Globus pallidus (tissue), 1 donor: ENCODE results near the gene TANGO2.
"Not testable (repeated sequence)": the region's sequence is repeated elsewhere in the genome, so short reads cannot be mapped to it uniquely, and the experiment has no call there.

Experiments
- DNase-seq: peaks from one replicate; pipeline ENCODE4 v3.0.0-alpha.2; 2015; ENCODE audit warnings: low spot score

TANGO2 gene

DNA sequence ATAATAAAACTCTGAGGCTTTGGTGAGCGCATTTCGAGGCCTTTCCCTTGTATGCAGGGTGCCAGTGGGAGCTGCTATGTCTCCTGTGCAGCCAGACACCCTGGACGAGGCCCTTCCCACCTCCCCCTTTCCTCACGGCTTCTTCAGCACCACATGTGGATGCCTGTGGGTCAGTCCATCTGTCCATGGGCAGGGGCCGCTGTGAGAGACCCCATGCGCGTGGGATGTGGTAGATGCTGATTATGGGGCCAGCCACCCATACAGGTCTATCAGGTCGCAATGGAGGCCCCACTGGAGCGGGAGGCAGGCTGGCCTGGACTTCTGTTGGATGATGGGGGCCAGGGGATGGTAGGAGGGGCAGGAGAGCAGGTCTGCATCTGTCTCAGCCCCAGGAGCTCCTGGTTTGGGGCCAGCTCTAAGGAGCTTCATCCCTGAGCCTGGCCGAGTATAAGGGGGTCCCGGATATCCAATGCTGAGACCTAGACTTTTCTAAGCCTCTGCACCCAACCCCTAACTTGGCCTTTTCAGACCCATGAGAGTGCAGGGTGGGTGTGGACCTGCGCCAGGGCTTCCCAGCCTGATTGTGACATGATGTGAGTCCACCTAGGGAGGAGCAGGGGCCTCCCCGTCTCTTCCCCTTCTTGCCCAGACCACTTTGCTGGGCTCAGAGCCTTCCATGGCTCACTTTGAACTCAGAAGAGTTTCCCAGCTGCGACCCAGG is 45.1 kb downstream of the TANGO2 start:
- no peak for DNase-seq

DNA sequence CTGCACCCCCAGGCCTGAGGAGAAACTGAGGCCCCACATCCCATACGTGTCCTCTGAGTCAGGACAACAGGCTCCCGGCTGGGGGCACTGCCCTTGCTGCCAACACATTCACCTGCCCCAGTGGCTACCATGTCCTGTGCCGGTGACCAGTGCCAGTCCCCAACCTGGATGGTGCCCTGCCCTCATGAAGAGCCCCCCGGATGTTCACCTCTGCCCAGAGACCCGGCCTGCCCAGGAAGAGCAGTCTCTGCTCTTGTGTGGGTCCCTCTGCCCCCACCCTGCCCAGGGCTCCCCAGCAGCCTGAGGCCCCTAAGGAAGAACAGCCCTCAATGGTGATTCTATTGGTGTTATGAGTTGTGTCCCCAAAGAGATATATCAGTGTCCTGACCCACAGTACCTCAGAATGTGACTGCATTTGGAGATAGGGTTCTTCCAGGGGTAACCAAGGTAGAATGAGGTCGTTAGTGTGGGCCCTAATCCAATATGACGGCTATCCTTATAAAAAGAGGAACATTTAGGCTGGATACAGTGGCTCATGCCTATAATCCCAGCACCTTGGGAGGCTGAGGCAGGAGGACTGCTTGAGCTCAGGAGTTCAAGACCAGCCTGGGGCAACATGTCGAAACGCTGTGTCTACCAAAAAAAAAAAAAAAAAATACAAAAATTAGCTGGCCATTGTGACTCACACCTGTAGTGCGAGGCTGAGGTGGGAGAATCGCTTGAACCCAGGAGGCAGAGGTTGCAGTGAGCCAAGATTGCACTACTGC is 45.9 kb downstream of the TANGO2 start:
- DNase-seq = no peak

DNA sequence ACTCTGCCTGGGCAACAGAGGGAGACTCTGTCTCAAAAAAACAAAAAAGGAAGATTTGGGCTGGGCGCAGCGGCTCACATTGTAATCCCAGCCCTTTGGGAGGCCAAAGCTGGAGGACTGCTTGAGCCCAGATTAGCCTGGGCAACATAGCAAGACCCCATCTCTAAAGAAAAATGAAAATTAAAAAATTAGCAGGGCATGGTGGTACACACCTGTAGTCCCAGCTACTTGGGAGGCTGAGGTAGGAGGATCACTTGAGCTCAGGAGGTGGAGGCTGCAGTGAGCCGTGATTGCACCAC is 46.4 kb downstream of the TANGO2 start:
- not testable (repeated sequence) for DNase-seq

DNA sequence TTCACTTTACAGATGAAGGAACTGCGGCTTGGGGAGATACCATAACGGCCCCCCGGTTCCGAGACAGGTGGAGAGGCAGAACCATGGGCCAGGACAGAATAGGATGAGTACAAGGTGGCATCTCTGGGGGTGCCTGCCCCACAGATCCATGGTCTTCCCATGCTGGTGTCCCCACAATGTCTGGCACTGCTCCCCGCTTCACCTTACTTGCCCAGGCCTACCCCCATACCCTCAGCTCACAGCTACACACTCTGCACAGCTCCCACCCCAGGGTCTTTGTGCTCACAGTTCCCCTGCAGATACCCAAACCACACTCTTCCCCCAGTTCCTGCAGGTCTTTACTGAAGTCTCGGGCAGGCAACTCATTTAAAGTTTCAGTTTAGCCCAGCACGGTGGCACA is 47.7 kb downstream of the TANGO2 start:
- no peak for DNase-seq

DNA sequence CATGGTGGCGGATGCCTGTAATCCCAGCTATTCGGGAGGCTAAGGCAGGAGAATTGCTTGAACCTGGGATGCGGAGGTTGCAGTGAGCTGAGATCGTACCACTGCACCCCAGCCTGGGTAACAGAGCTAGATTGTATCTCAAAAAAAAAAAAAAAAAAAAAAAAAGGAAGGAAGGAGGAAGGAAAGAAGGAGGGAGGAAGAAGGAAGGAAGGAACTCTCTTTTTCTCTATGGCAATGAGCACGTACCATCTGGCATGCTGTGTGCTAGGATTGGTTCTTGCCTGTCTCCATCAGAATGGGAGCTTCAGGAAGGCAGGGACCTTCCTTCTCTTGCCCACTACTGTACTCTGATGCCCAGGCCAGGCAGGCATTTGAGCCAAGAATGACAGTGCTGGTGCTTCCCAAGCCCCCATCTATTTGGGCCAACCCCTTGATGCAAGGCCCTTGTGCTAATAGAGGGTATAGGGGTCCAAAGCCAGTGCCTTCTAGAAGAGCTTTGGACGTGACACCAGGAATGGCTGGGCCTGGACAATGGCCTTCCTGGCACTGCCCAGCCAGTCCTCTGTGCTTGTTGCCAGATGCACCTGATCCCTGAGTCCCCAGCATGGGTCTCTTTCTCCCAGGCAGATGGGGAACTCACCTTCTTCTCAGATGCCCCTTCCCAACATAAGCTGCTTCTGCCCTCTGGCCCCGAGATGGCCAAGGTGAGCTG is 48.6 kb downstream of the TANGO2 start:
- DNase-seq = no peak

DNA sequence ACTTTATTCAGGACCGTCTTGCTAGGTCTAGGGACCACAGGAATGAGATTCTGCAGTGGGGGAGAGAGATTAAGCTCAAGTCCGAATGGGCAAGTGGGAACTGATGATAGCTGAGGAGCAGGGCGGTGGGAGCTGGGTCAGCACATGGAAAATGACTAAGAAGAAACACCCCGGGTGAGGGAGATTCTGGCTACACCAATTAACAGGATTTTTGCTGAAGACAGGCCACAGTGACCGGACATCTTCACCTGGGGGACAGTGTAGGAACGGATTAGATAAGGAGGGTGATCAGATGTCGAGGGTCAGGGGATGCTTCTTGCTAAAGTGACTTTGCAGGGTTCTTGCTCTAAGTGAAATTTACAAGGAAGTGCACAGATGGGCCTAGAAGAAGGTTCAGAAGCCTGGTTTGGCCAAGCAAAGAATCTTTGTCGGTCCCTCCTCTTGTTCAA is 50.6 kb downstream of the TANGO2 start:
- DNase-seq = no peak

DNA sequence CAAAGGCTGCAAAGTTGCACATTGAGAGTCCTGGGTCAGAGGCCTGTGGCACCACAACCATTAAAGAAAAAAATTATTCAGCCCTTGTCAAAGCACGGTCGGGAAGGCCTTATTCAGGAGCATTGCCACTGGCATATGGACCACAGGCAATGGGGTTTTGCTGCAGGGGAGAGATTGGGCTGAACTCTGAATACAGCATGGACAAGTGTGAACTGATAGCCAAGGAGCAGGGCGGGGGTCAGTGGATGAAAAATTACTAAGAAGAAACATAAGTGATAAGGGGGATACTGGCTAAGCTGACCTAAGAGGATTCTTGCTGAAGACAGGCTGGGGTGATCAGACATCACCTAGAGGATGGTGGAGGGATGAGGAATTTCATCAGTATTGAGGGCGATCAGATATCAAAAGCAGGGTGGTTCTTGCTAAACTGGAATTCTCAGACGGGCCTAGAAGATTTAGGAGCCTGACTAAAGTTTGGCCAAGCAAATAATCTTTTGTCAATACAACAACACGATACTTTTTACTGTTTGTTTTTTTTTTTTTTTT is 55.8 kb downstream of the TANGO2 start:
- DNase-seq = no peak

DNA sequence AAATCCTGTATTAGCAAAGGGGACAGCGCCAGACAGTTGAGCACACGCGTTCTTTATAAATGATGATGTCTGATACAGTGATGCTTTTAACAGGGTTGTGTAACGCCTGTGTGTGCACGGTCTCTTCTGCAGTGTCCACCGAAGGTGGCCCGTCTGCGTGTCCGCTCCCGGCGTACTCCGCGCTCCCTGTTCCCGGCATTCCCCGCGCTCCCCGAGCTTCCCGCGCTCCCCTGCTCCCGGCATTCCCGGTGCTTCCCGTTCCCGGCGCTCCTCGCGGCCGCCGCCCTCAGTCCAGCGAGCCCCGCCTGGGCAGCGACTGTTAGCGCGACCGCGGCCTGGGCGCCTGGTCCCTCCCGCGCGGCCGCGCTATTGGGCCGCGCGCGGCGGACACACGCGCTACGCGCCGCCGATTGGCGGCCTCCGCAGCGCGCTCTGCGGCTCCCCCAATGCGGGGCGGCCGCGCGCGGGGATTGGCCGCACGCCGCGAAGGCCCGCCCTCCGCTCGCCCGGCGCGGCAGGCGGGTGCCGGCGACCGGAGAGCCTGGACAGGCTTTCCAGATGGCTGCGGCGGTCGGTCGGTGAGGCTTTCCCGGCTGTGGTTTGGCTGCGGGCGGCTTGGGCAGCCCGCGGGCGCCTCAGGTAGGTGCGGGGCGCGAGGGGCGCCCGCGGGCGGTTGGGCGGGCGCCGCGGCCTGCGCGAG is 59.0 kb downstream of the TANGO2 start, which contains the start of gene DGCR8:
DGCR8 (plus strand) TSS at position 497 of the 700 bp plus-strand sequence. CDS start 5,723 bp downstream, outside the sequence.
- peak; percentile 94 for DNase-seq

DNA sequence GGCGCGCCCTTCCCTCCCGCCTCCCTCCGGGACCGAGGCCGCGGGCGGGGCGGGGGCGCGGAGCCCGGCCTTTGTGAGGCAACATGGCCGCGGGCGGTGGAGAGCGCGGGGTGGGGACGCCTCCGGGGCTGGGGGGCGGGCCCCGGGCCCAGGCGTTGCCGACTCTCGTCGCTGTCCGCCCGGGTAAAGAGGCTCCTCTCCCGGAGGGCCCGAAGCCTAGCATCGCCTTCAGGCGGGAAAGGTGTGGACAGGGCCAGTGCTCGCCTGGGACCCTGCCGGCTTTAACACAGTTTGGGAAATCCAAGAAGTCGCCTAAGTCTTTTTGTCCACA is 59.5 kb downstream of the TANGO2 start:
- no peak for DNase-seq

DNA sequence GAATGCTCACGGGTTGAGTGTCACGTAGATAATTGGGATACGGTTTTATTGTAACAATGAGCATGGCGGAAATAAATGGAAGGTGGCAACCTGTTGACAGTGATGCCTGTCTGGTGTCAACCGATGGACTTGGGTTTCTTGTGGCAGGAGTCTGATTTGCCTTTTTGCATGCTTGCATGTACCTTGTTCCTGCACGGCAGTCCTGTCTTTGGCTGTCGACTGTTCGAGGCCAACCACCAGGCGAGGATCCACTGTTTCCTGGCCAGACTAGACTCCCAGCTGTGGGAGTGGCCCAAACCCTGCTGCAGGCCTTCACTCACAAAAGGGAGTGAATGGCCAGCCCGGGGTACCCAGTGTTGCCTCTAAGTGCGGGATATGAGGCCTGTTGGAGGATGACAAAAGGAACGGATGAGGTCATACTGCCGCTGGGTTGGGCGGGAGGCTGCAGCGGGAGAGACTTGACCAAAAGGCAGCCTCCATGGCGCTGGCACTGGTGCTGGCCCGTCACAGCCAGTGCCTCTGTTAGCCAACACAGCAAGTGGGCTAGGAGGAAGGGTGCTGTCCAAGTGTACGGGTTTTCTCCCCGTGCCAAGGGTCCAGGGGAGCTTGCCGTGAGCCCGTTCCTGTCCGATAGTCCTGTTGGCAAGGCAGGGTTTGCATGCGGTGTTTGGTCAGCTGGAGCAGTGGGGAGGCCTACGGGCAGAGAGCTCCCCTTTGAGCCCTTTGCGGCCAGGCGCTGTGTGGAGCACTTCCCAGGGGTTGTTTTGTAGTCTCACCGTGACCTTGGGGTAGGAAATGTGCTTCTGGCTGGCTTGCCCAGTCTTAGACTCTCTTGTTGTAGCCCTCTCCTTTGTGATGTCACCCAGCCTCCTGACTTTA is 60.1 kb downstream of the TANGO2 start:
- DNase-seq = peak; percentile 11

DNA sequence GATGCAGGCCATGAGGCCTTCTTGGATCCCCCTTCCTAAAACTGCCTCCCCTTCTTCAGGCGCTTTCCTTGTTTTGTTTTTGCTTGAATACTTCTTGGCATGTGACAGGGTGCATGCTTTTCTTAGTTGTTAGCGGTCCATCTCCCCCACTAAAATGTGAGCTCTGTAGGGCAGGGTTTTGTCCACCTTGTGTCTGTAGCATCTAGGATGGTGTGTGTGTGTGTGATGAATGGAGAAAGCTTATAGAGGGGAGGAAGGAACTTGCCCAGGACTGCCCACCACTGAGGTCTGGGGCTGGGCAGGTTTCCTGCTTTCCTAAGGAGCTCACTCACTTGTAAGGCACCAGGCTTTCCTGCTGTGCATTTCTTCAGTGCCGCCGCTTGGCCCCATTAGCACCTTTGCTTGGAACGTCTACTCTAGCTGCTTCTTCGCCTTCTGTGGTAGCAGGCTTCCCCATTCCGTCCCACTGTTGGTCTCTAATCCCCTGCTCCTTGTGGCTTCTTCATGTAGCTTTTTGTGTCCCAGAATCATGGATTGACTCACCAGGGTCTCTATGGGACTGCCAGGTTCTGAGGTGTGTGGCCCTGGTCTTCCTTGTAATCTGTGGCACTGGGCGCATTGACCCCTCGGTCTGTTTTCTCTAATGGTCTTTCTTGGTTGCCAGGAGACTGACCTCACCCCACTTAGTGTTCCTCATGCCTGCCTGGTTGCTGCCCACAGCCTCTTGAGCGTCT is 62.4 kb downstream of the TANGO2 start:
- no peak for DNase-seq

DNA sequence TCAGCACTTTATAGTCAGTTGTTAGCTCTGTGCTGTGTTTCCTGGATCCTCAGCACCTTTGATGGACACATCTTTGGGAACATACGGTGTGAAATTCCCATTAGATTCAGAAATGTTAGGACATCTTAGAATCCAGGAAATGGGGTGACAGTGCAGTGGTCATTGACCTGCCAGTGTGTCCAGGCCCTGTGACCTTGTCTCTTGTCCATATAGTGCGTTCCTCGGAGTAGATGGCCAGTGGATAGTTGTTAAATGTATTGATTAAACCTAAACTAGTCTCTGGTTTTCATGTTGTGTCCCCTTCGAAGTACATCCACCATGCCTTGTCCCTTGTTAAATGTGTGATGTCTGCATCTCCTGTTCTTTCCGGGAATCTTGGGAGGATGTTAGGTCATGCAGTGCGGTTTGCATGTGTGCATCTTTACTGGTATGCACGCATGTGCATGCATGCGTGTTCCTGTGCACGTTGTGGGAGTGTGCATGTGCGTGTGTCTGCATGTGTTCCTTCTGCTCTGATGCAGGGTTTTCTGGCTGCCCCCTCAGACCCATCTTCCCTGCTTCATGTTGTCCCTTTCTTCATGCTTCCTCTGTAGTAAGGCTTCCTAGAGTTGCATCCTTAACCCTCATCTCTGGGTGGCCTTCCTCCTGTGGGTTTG is 63.1 kb downstream of the TANGO2 start:
- DNase-seq = no peak

DNA sequence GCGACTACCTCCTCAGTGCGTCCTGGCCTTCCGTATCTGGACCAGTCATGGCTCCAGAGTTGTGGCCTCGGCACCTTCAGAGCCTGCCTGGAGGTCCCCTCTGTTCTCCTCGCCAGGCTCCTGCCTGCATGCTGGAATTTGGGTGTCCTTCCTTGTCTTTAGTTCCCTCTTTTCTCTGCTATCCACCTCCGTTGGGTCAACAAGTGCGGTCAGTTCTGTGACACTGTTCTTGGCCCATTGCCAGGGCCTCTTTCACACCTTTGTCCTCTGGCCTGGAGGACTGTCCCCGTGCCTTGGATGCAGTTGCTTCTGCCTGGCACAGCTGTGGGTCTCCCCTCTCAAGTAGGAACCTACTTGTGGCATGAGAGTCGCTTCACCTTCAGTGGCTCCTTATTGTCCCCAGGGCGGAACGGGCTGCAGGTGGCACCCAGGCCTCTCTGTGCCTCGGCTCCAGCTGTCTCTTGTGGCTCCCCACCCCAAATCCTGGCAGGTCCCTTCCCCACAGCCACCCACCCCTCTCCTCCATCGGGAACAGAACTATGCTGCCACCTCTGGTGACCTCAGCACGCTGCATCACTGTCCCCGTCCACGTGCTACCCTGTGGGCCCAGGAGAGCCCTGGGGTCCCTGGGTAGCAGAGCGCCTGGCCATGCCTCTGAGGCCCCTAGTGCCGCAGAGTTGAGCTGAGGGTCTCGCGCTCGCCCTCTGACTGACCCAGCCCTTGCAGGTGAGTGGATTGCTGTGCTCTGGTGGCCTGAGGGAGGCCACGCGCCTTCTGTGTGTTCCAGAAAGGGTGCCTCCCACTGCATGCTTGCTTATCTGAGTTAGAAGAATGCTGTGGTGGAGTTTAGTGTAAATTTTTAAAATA is 63.9 kb downstream of the TANGO2 start:
- no peak for DNase-seq

DNA sequence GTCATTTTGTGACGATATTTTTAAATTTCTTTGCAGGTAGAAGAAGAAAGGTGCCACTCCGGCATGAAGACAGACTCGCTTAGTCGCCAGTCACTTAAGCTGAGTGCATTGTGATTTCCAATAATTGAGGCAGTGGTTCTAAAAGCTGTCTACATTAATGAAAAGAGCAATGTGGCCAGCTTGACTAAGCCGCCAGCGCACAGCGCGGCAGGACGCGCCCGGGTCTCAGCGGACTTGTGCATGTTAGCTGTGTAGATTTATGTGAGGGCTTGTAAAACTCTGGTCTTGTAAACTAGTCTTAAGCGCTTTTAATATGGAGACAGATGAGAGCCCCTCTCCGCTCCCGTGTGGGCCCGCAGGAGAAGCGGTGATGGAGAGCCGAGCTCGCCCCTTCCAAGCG is 64.7 kb downstream of the TANGO2 start:
- DNase-seq = no peak

DNA sequence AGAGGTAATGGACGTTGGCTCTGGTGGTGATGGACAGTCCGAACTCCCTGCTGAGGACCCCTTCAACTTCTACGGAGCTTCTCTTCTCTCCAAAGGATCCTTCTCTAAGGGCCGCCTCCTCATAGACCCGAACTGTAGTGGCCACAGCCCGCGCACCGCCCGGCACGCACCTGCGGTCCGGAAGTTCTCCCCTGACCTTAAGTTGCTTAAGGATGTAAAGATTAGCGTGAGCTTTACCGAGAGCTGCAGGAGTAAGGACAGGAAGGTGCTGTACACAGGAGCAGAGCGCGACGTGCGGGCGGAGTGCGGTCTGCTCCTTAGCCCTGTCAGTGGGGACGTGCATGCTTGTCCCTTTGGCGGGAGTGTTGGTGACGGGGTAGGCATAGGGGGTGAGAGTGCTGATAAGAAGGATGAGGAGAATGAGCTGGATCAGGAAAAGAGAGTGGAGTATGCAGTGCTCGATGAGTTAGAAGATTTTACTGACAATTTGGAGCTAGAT is 65.2 kb downstream of the TANGO2 start:
- DNase-seq = no peak

DNA sequence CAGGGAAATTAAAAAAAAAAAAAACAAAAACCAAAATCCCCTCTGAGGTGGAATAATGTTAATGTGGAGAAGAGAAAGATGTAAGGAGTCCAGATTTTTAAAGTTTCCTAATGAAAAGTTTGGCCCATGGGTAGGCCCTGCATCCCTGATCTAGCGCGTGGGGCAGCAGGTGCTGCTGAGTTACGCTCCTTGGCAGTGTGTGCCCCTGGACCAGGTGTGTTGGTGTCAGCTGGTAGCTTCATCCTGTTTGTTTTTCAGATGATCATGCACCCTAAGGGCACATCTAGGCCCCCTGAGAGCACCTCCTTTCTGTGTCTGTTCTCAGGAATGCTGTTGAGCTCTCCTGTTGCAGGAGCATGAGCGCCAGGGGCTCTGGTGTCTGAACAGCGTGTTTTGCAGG is 65.9 kb downstream of the TANGO2 start:
- no peak for DNase-seq

DNA sequence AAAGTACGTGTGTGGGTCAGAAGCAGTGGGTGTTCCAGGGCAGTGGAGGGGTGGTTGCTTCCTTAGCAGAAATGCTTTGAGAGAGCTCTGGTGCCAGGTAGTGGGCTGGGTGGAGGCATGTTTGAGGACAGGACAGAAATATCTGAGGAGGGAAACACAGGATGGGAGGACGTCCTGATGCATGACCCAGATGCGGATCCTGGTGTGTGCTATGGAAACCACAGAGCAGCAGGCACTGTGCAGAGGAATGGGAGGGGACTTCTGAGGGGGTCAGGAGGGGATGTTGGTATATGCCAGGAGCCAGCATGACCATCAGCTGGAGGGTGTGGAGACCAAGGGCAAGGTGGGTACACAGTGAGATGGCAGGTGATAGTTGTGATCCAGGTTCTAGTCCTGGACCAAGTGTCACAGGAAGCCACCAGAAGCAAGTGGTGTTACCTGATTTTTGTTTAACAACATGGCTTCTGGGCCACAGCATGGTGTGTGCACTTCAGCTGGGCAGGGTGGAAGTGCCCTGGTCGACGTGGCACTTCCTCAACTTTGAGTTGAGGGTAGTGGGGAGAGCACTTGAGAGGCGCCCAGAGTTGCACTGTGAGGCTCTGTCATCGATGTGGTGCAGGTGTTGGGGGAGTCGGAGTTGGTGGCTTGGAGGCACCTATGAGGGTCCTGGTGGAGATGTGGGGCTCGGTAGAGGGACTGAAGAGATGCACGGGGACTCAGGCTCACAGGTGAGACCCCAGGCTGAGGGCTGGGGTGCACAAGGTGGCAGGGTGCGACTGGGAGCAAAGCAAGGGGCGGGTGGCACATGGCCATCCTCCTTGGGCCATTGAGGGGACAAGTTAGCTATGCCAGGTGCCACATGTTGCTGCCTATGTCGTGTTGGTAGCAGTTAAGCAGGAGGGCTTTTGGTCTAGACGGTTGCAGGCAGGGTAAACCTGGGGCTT is 66.7 kb downstream of the TANGO2 start:
- no peak for DNase-seq

DNA sequence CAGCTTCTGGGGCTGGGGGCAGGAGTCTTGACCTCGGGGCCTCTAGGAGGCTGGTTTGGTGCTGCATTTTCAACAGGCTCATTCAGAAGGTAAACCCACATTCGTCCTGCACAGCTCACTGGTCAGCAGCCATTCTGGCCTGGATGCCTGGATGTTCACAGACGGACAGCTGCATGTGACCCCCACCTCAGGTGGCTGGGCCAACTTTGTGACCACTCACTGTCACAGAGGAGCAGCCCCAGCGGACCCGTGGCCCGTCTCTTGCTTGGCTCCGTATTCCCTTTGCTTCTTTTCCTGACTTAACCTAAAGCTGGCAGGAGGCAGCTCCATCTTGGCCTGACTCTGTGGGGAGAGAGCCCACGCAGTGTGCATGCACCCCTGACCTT is 67.3 kb downstream of the TANGO2 start:
- no peak for DNase-seq
